ENCODE measurements around the gene UROC1. TPM values are rescaled to one million over a fixed set of nuclear protein-coding genes. Genes with fewer than 3 reads are reported as not detected.

The UROC1 gene
- total RNA-seq, 1 donor from 2014 or later: not detected

DNA sequence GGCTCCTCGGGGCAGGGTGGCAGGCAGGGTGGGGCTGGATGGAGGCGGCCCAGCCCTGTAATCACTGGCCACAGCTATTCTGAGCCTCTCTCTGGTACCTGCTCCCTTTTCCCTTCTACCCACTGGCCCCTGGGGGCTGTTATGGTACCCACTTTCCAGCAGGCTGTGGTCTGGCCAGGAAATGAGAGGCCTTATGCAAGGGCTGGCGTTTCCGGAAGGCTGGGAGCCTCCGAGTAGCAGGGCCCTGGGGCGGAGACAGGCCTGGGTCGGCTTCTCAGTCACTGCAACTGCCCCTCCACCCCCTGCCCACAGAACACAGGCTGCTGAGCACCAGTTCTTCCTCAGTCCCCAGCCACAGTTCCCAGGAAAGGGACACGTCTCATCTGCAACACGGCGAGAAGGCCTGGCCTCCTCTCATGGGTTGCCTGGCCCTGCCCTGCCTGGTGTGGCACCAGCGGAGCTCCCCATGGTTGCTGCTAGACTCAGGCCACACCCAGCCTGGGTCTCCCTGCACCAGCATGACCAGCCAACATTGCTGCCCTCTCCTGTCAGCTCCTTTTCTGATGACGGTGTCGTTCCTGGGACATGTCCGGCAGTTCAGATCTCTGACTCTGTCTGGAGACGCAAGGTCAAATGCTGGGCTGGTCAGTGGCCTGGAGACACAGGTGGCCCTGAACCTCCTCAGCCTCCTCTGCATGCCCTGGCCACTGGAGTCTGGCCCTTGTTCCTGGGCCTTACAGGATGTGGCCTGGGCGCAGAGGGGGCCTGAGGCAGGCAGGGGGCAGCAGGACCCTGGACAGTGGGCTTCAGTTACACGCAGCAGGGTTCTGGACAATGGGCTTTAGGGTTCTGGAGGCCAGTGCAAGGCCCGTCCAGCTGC, 12.8 kb upstream of the UROC1 start:
- FAIRE-seq: no peak

GRCh38 chr3:126529585-126530170, 12.1 kb upstream of the UROC1 start:
- no peaks in the 10 kb centered on the region for H3K36me3 ChIP-seq (ENCODE audit: control insufficient read depth, insufficient read depth, low read length)
- TF ChIP-seq, protein P1, sequence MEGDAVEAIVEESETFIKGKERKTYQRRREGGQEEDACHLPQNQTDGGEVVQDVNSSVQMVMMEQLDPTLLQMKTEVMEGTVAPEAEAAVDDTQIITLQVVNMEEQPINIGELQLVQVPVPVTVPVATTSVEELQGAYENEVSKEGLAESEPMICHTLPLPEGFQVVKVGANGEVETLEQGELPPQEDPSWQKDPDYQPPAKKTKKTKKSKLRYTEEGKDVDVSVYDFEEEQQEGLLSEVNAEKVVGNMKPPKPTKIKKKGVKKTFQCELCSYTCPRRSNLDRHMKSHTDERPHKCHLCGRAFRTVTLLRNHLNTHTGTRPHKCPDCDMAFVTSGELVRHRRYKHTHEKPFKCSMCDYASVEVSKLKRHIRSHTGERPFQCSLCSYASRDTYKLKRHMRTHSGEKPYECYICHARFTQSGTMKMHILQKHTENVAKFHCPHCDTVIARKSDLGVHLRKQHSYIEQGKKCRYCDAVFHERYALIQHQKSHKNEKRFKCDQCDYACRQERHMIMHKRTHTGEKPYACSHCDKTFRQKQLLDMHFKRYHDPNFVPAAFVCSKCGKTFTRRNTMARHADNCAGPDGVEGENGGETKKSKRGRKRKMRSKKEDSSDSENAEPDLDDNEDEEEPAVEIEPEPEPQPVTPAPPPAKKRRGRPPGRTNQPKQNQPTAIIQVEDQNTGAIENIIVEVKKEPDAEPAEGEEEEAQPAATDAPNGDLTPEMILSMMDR (IDR thresholded peaks at IDR 0.05; ENCODE audit: insufficient read depth, low read length, severe bottlenecking): no peak
- FAIRE-seq (no peak), DNase-seq (ENCODE audit: low read depth) (no peak)
- no peak overlapping the region for H3K4me3 ChIP-seq (ENCODE audit: low read depth, low read length)
- peaks cover 10% of the 10 kb centered on the region for H3K27me3 ChIP-seq (ENCODE audit: control insufficient read depth, insufficient read depth, low read length)

More for the DNA sequence above, 12.8 kb upstream of the UROC1 start:
- TF ChIP-seq, protein P1 (IDR thresholded peaks at IDR 0.05; ENCODE audit: insufficient read depth, low read length, severe bottlenecking): no peak
- no peak for DNase-seq (ENCODE audit: low read depth)
- no peaks in the 10 kb centered on the region for H3K36me3 ChIP-seq (ENCODE audit: control insufficient read depth, insufficient read depth, low read length)
- H3K27me3 ChIP-seq (ENCODE audit: control insufficient read depth, insufficient read depth, low read length): peaks cover 10% of the 10 kb centered on the region
- no peak overlapping the region for H3K4me3 ChIP-seq (ENCODE audit: low read depth, low read length)

- peaks cover 7% of the 10 kb centered on the region for H3K27me3 ChIP-seq (ENCODE audit: control insufficient read depth, insufficient read depth, low read length)
- no peaks in the 10 kb centered on the region for H3K36me3 ChIP-seq (ENCODE audit: control insufficient read depth, insufficient read depth, low read length)
- DNase-seq (ENCODE audit: low read depth) (no peak), FAIRE-seq (no peak)
- H3K4me3 ChIP-seq (ENCODE audit: low read depth, low read length): no peak overlapping the region
- TF ChIP-seq, protein P1 (IDR thresholded peaks at IDR 0.05; ENCODE audit: insufficient read depth, low read length, severe bottlenecking): no peak
Observed at GRCh38 chr3:126528800-126529541, 11.4 kb upstream of the UROC1 start.

GRCh38 chr3:126528419-126528799, 10.8 kb upstream of the UROC1 start:
- FAIRE-seq: no peak
- TF ChIP-seq, protein P1 (IDR thresholded peaks at IDR 0.05; ENCODE audit: insufficient read depth, low read length, severe bottlenecking): no peak
- no peak for DNase-seq (ENCODE audit: low read depth)

GRCh38 chr3:126527455-126528211, 10.1 kb upstream of the UROC1 start:
- FAIRE-seq: no peak
- no peak for DNase-seq (ENCODE audit: low read depth)
- Histone ChIP-seq H3K4me3 (ENCODE audit: low read depth, low read length) (no peak overlapping the region), H3K36me3 (ENCODE audit: control insufficient read depth, insufficient read depth, low read length) (no peaks in the 10 kb centered on the region), H3K27me3 (ENCODE audit: control insufficient read depth, insufficient read depth, low read length) (peaks cover 14% of the 10 kb centered on the region)
- TF ChIP-seq, protein P1 (IDR thresholded peaks at IDR 0.05; ENCODE audit: insufficient read depth, low read length, severe bottlenecking): no peak

More at GRCh38 chr3:126528419-126528799, 10.8 kb upstream of the UROC1 start:
- Histone ChIP-seq H3K27me3 (ENCODE audit: control insufficient read depth, insufficient read depth, low read length) (peaks cover 11% of the 10 kb centered on the region), H3K4me3 (ENCODE audit: low read depth, low read length) (no peak overlapping the region), H3K36me3 (ENCODE audit: control insufficient read depth, insufficient read depth, low read length) (no peaks in the 10 kb centered on the region)
